HG03039 (cell line): Measurements from ENCODE around the gene C1orf105.
"Not testable (repeated sequence)": the region's sequence is repeated elsewhere in the genome, so short reads cannot be mapped to it uniquely, and the experiment has no call there.

Experiments used
- ATAC-seq: cut with Tn5 transposase; IDR thresholded peaks from one replicate; pipeline ENCODE4 v1.9.1; 2021; ENCODE audit warnings: mild to moderate bottlenecking, moderate library complexity; ENCODE audit not compliant: unreplicated experiment

C1orf105 gene

DNA sequence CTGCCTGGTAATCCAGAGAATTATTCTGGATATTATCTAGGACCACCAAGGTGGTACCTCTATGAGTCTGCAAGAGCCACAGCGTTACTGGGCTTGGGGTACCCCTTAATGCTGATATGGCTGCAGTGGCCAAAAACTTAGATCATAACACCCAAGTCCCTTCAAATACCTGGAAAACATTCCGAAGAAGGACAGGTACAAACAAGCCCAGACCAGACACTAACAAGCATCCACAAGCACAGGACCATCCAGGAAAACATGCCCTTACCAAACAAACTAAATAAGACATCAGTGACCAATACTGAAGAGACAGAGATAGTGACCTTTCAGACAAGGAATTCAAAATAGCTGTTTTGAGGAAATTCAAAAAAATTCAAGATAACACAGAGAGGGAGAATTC lies 2.9 kb downstream of the C1orf105 start:
- no peak for ATAC-seq

GRCh38 chr1:172425339-172425738 lies 4.9 kb downstream of the C1orf105 start:
- ATAC-seq: no peak

- no peak for ATAC-seq
These were observed 6.7 kb downstream of the C1orf105 start for GRCh38 chr1:172427191-172427590.

- ATAC-seq: no peak
These were observed 9.0 kb downstream of the C1orf105 start for GRCh38 chr1:172429331-172430127.

DNA sequence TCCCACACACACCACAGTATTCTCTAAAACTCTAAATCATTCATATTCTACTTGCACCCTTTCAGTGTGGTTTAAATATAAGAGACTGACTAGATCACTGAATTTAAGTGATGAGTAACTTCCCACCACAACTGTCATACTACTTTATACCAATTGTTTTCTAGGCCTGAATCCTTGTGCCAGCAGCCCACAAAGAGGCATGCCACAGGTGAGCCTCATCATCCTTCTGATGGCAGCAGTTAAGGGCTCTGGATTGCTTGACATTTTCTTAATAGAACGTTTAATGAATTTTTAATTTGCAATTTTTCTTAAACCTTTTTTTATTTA lies 9.6 kb downstream of the C1orf105 start:
- no peak for ATAC-seq

- ATAC-seq: no peak
These were observed 10.7 kb downstream of the C1orf105 start for GRCh38 chr1:172431204-172431603.

GRCh38 chr1:172431721-172432192 lies 11.3 kb downstream of the C1orf105 start:
- no peak for ATAC-seq

DNA sequence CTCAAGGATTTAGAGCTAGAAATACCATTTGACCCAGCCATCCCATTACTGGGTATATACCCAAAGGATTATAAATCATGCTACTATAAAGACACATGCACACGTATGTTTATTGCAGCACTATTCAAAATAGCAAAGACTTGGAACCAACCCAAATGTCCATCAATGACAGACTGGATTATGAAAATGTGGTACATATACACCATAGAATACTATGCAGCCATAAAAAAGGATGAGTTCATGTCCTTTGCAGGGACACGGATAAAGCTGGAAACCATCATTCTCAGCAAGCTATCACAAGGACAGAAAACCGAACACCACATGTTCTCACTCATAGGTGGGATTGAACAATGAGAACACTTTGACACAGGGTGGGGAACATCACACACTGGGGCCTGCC lies 16.7 kb downstream of the C1orf105 start:
- ATAC-seq: not testable (repeated sequence)

GRCh38 chr1:172442404-172442803 lies 21.9 kb downstream of the C1orf105 start:
- ATAC-seq: no peak

- no peak for ATAC-seq
These were observed 22.5 kb downstream of the C1orf105 start for GRCh38 chr1:172442843-172443565.

- ATAC-seq: peak; percentile 99
These were observed 23.4 kb downstream of the C1orf105 start, which contains the start of gene PIGC for GRCh38 chr1:172443666-172444453. PIGC (minus strand) TSS chr1:172444069; CDS start chr1:172442622, 1,447 bp downstream.

DNA sequence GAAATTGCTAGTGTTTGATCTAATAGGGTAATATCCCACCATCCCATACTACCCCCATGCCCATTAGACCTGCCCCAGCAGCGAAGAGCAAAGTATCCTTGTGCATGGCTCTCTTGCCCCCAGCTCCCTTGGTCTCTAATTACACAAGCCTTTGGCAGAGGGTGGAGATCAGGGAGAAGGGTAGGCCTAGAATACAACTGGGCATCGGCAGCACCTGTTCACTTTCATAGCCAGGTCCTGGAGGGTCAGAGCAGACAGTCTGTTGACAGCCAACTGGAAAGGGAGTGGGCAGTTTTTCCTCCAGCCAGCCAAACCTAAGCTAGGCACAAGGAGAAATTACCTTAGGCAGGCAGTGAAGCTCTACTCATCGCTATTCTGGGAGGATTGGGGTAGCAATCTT lies 26.1 kb downstream of the C1orf105 start:
- no peak for ATAC-seq

- no peak for ATAC-seq
These were observed 27.2 kb downstream of the C1orf105 start for GRCh38 chr1:172447641-172448040.

DNA sequence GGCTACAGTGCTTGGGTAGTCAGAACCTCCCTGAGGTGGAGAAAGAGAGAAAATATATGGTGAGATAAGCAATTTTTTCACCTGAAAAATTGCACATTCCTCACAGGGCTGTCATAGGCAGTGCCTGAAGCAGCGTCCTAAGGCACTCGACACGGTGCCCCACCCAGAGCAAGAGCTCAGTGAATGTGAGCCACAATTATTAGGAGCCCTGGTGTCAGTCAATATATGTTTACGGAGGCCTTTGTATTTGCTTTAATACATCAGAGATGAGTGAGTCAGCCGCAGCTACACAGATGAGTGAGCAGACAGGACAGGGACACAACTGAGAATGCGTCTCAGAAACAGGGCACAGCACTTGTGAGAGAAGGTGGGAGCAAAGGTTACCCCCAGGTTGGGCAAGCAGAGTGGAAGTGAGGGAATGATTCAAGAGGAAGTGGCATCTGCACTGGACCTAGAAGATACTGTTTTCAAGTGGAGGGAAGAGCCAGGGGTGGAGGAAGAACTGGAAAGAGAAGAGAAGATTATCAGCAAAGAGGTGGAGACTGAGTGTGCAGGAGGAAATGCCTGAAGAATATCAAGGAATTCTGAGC lies 28.6 kb downstream of the C1orf105 start:
- no peak for ATAC-seq

- peak; percentile 81 for ATAC-seq
These were observed 29.4 kb downstream of the C1orf105 start for GRCh38 chr1:172449585-172450523.

- no peak for ATAC-seq
These were observed 30.0 kb downstream of the C1orf105 start for GRCh38 chr1:172450524-172450885.

DNA sequence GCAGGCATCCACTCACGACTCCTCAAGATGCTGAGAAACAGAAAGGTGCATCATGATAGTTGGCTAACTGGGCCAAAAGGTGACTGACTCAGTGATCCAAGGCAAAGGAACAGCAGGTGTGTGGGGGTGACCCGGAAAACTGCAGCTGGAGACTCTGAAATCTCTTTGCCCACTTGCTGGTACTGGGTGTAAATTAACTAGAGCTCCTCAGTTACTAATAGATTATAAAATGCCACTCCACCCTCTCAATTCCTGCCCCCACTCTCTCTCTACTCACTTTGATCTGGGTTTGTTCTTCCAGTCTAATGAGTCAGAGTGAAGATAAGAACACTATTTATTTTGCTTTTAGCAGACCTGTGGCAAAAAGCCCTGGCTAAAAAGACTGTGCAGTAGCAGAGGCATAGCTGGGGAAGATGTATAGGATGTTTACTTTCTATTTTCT lies 30.5 kb downstream of the C1orf105 start:
- no peak for ATAC-seq

- no peak for ATAC-seq
These were observed 32.2 kb downstream of the C1orf105 start for GRCh38 chr1:172452536-172453152.

DNA sequence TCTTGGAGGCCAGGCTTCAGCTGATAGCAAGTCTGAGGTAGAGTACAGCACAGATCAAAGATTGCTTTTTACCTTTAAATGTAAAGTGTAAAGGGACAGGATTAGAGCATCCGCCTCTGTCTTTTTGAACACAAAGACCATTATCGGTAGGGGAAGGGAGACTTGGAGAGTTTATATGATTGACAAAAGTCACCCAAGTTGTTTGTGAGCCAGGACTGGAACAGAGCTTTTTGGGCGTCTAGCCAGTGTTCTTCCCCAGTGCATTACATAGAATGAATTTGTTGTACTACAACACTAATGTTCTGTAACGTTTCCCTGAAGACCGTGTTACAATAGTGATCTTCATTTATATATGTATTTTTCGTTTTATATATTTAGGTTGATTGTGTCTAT lies 32.7 kb downstream of the C1orf105 start:
- no peak for ATAC-seq
